Spinal cord (tissue), 10 donors: ENCODE data around the gene NAP1L4. TPM values are rescaled to one million over a fixed set of nuclear protein-coding genes. Genes with fewer than 3 reads are reported as not detected.

Experiments used
- DNase-seq, 6 donors: peaks; one replicate each; pipeline versions ENCODE4 v3.0.0 to v3.0.0-alpha.2; 2013 to 2015; ENCODE audit warnings: low spot score in 6 of 6, low read depth in 4 of 6
- H3K27ac ChIP-seq: one replicate; pipeline ENCODE4 v1.5.1; 2013; ENCODE audit warnings: low read depth, low read length, control low read depth
- H3K27me3 ChIP-seq: one replicate; pipeline ENCODE4 v1.6.1; 2013; ENCODE audit warnings: low read length; ENCODE audit not compliant: control insufficient read depth, insufficient read depth
- H3K36me3 ChIP-seq: one replicate; pipeline ENCODE4 v1.6.1; 2013; ENCODE audit warnings: low read length; ENCODE audit not compliant: control insufficient read depth, insufficient read depth
- H3K4me1 ChIP-seq: one replicate; pipeline ENCODE4 v1.6.1; 2013; ENCODE audit warnings: low read length; ENCODE audit not compliant: control insufficient read depth, insufficient read depth
- H3K4me3 ChIP-seq: one replicate; pipeline ENCODE4 v1.5.1; 2013; ENCODE audit warnings: low read depth, low read length, control low read depth
- H3K9me3 ChIP-seq: one replicate; pipeline ENCODE4 v1.6.1; 2013; ENCODE audit warnings: low read length; ENCODE audit not compliant: control insufficient read depth, insufficient read depth
- WGBS: methylation state at CpG from one replicate; pipeline ENCODE4 v1.1.5; 2013; ENCODE audit warnings: missing lambda C conversion rate; ENCODE audit not compliant: insufficient coverage; 5-methylcytosine and 5-hydroxymethylcytosine counted together
- polyA plus RNA-seq, 2 donors: library from polyadenylated mRNA; unstranded; fragments of 120-200 nt; gene quantifications; one replicate each; pipeline ENCODE4 v1.2.1, GENCODE V29; 2013; ENCODE audit not compliant: insufficient read length in 2 of 2
- total RNA-seq, 2 donors: library from RNA; depleted of rRNA in 1 of 2; stranded (reverse); fragments of 120-200 nt in 1 of 2; fragments of >200 nt in 1 of 2; gene quantifications; one replicate each; pipeline versions ENCODE4 v1.2.3 to v1.2.4, GENCODE V29; 2013 to 2014
- donor health status: healthy.

The NAP1L4 gene
- total and polyA plus RNA-seq, 4 donors, result 148 to 191 (median 177) TPM

GRCh38 chr11:2996976-2997375 lies 4.8 kb upstream of the NAP1L4 start:
- WGBS, result 60% methylated on average over 5 of the region's 6 CpGs
- DNase-seq, result no peak
- no peak overlapping the region for H3K27ac ChIP-seq
- H3K9me3 ChIP-seq, result no peaks in the 10 kb centered on the region
- H3K4me1 ChIP-seq, result peaks cover 36% of the 10 kb centered on the region
- H3K36me3 ChIP-seq, result peaks cover 21% of the 10 kb centered on the region
- H3K27me3 ChIP-seq, result no peaks in the 10 kb centered on the region
- no peak overlapping the region for H3K4me3 ChIP-seq

- peaks cover 27% of the 10 kb centered on the region for H3K4me1 ChIP-seq
- no peaks in the 10 kb centered on the region for H3K9me3 ChIP-seq
- H3K27me3 ChIP-seq, result no peaks in the 10 kb centered on the region
- no peak for DNase-seq
- peaks cover 11% of the 10 kb centered on the region for H3K36me3 ChIP-seq
- WGBS, result 87% methylated on average over 14 of the region's 14 CpGs
- H3K27ac ChIP-seq, result no peak overlapping the region
- no peak overlapping the region for H3K4me3 ChIP-seq
These were observed 3.9 kb upstream of the NAP1L4 start for GRCh38 chr11:2995893-2996554.

- peaks cover 22% of the 10 kb centered on the region for H3K4me1 ChIP-seq
- no peaks in the 10 kb centered on the region for H3K9me3 ChIP-seq
- no peak overlapping the region for H3K4me3 ChIP-seq
- WGBS, result 86% methylated on average over 13 of the region's 13 CpGs
- H3K36me3 ChIP-seq, result peaks cover 4% of the 10 kb centered on the region
- no peak for DNase-seq
- H3K27ac ChIP-seq, result no peak overlapping the region
- H3K27me3 ChIP-seq, result no peaks in the 10 kb centered on the region
These were observed 3.0 kb upstream of the NAP1L4 start for GRCh38 chr11:2995031-2995561.

GRCh38 chr11:2994336-2994730 lies 2.2 kb upstream of the NAP1L4 start:
- H3K27ac ChIP-seq, result no peak overlapping the region
- H3K4me3 ChIP-seq, result no peak overlapping the region
- 100% methylated on average over 1 of the region's 4 CpGs for WGBS
- H3K9me3 ChIP-seq, result no peaks in the 10 kb centered on the region
- peaks cover 1% of the 10 kb centered on the region for H3K36me3 ChIP-seq
- no peaks in the 10 kb centered on the region for H3K27me3 ChIP-seq
- H3K4me1 ChIP-seq, result peaks cover 15% of the 10 kb centered on the region
- DNase-seq, result no peak

DNA sequence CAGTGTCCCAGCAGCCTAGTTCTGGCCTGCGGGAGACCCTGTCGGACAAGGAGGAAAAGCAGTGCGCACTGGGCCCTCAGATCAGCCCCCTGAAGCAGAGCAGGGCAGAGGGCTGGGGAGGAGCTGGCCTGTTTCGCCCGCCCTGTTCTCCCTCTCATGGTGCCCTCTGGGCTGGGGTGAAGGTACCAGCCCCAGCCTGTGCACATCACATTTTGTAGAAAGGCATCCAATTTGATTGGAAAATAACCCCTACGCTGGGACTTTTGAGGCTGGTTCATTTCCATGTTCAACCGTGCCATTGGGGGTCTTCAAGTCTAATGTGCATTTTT lies 832 bp upstream of the NAP1L4 start:
- Histone ChIP-seq H3K27me3 (no peaks in the 10 kb centered on the region), H3K27ac (no peak overlapping the region)

GRCh38 chr11:2991452-2992233 lies 486 bp downstream of the NAP1L4 start:
- under 1% methylated on average over 79 of the region's 79 CpGs for WGBS
- peak in 2 of 6 donors; percentile 5 to 24 for DNase-seq
- H3K4me1 ChIP-seq, result peaks cover 20% of the 10 kb centered on the region
- no peaks in the 10 kb centered on the region for H3K27me3 ChIP-seq
- peak overlapping the region; percentile 80 for H3K4me3 ChIP-seq
- no peaks in the 10 kb centered on the region for H3K36me3 ChIP-seq
- H3K9me3 ChIP-seq, result no peaks in the 10 kb centered on the region
- peak overlapping the region; percentile 84 for H3K27ac ChIP-seq

More for the DNA sequence above, 832 bp upstream of the NAP1L4 start:
- Histone ChIP-seq H3K4me1 (peaks cover 13% of the 10 kb centered on the region), H3K4me3 (peak overlapping the region; percentile 80), H3K36me3 (no peaks in the 10 kb centered on the region), H3K9me3 (no peaks in the 10 kb centered on the region)
- WGBS, result 14% methylated on average over 5 of the region's 7 CpGs
- no peak for DNase-seq

DNA sequence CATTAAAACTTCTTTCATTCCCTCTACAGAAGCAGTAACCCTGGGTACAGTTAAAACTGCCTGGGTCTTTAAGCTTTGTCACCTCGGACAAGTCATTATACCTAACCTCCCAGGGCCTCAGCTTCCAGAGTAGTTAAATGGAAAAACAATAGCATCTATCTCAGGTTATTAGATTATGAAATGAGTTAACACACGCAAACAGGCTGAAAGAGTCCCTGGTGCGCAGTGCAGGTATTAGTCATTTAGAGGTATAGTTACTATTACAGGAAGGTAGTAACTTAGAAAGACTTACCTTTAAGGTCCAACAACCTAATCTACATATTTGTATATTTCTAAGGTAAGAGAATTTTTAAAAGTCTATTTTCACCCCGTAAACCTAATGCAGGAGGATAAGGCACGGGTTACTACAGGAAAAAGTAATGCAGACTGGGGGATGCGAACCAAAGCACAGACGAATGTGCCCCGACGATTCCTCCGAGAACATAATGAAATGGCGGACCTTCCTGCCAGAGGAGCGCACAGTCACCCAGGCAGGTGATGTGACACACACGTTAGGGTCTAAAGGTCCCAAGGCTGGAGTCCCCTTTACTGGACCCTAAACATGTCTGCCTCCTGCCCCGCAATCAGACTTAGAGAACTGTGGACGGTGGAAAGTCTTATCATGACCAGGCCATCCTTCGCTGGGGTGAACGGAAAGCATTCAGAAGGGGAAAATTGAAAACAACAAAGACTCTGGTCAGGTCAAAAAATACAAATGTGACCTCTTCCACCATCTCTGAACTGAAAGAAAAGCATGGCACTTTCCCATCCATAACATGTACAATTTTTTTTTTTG lies 1.3 kb downstream of the NAP1L4 start:
- peaks cover 20% of the 10 kb centered on the region for H3K4me1 ChIP-seq
- DNase-seq, result no peak
- H3K4me3 ChIP-seq, result peak overlapping the region; percentile 80
- H3K27me3 ChIP-seq, result no peaks in the 10 kb centered on the region
- WGBS, result 0% methylated on average over 8 of the region's 17 CpGs
- H3K36me3 ChIP-seq, result no peaks in the 10 kb centered on the region
- peak overlapping the region; percentile 84 for H3K27ac ChIP-seq
- H3K9me3 ChIP-seq, result no peaks in the 10 kb centered on the region

- Histone ChIP-seq H3K4me3 (no peak overlapping the region), H3K4me1 (peaks cover 20% of the 10 kb centered on the region), H3K27ac (no peak overlapping the region), H3K9me3 (no peaks in the 10 kb centered on the region), H3K36me3 (no peaks in the 10 kb centered on the region), H3K27me3 (no peaks in the 10 kb centered on the region)
- DNase-seq, result no peak
- WGBS, result no CpG with 5 or more reads among the region's 3 CpGs
These were observed 2.6 kb downstream of the NAP1L4 start for GRCh38 chr11:2989551-2989950.

- no peaks in the 10 kb centered on the region for H3K36me3 ChIP-seq
- peaks cover 20% of the 10 kb centered on the region for H3K4me1 ChIP-seq
- WGBS, result 19% methylated on average over 4 of the region's 4 CpGs
- no peaks in the 10 kb centered on the region for H3K9me3 ChIP-seq
- no peaks in the 10 kb centered on the region for H3K27me3 ChIP-seq
- no peak overlapping the region for H3K27ac ChIP-seq
- no peak for DNase-seq
- no peak overlapping the region for H3K4me3 ChIP-seq
These were observed 3.1 kb downstream of the NAP1L4 start for GRCh38 chr11:2989006-2989405.
